DOHH2 (cell line): ENCODE measurements around the gene CWC22.

Source experiments
- EZH2phosphoT487 ChIP-seq: fragments of 200-600 bp; sonication (generic); IDR thresholded peaks from 2 replicates; pipeline ENCODE4 v1.6.1; 2017; ENCODE audit warnings: borderline replicate concordance, mild to moderate bottlenecking, antibody characterized with exemption, low read length, moderate library complexity, mixed read lengths
- TF ChIP-seq, protein P1 (sequence below): fragments of 200-600 bp; sonication (generic); IDR thresholded peaks from one replicate; pipeline ENCODE4 v1.5.1; 2014; ENCODE audit warnings: antibody characterized with exemption, mild to moderate bottlenecking, low read depth, low read length; ENCODE audit not compliant: poor library complexity, severe bottlenecking

DNA sequence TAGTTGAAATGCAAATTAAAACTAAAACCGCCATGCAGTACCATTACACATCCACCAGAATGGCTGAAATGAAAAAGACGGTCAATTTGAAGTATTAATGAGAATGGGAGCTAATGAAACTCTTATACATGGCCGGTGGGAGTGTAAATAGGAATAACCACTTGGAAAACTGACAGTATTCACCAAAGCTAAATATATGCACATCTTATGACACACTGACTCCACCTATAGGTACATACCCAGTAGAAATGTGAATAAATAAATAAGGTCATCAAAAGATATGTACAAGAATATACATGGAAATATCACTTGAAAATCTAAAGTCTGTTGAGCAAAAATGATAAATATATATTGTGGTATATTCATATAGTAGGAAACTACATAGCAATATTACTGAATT lies 57.7 kb downstream of the CWC22 start:
- TF ChIP-seq, protein P1, sequence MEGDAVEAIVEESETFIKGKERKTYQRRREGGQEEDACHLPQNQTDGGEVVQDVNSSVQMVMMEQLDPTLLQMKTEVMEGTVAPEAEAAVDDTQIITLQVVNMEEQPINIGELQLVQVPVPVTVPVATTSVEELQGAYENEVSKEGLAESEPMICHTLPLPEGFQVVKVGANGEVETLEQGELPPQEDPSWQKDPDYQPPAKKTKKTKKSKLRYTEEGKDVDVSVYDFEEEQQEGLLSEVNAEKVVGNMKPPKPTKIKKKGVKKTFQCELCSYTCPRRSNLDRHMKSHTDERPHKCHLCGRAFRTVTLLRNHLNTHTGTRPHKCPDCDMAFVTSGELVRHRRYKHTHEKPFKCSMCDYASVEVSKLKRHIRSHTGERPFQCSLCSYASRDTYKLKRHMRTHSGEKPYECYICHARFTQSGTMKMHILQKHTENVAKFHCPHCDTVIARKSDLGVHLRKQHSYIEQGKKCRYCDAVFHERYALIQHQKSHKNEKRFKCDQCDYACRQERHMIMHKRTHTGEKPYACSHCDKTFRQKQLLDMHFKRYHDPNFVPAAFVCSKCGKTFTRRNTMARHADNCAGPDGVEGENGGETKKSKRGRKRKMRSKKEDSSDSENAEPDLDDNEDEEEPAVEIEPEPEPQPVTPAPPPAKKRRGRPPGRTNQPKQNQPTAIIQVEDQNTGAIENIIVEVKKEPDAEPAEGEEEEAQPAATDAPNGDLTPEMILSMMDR = no peak
- TF ChIP-seq EZH2phosphoT487 = no peak
